GM12865 (cell line): Measurements from ENCODE around the gene ALOX15.
"Not testable (repeated sequence)": the region's sequence is repeated elsewhere in the genome, so short reads cannot be mapped to it uniquely, and the experiment has no call there.

Experiments
- DNase-seq: peaks from one replicate; pipeline ENCODE4 v3.0.0; 2010; ENCODE audit warnings: low read depth
- H3K4me3 ChIP-seq: 2 replicates; pipeline ENCODE4 v1.5.1; 2011; ENCODE audit warnings: mild to moderate bottlenecking, low read depth, low read length, control low read depth
- CTCF ChIP-seq: IDR thresholded peaks from 2 replicates; pipeline ENCODE4 v1.5.1; 2011; ENCODE audit warnings: low read length, control low read depth, low read depth, inconsistent platforms; ENCODE audit not compliant: insufficient read depth; ENCODE audit errors: missing control alignments

The ALOX15 gene

GRCh38 chr17:4641297-4642195 lies at the start of gene ALOX15:
ALOX15 (minus strand) TSS chr17:4641678; CDS start chr17:4641651, 27 bp downstream.
- DNase-seq: no peak

GRCh38 chr17:4690745-4691144 lies 49.3 kb upstream of the ALOX15 start:
- DNase-seq: no peak
- no peak overlapping the region for H3K4me3 ChIP-seq
- no peak for TF ChIP-seq CTCF

More at GRCh38 chr17:4641297-4642195, at the start of gene ALOX15:
- TF ChIP-seq CTCF: no peak
- no peak within 1 kb of the TSS for H3K4me3 ChIP-seq

GRCh38 chr17:4689872-4690271 lies 48.4 kb upstream of the ALOX15 start:
- not testable (repeated sequence) for H3K4me3 ChIP-seq, DNase-seq

- not testable (repeated sequence) for DNase-seq, H3K4me3 ChIP-seq
These were observed 42.3 kb upstream of the ALOX15 start for GRCh38 chr17:4683739-4684138.

- TF ChIP-seq CTCF: no peak
- no peak for DNase-seq
- H3K4me3 ChIP-seq: no peak overlapping the region
These were observed 38.2 kb upstream of the ALOX15 start for GRCh38 chr17:4679658-4680057.

GRCh38 chr17:4678448-4679026 lies 37.1 kb upstream of the ALOX15 start:
- no peak for DNase-seq
- TF ChIP-seq CTCF: no peak
- no peak overlapping the region for H3K4me3 ChIP-seq

GRCh38 chr17:4676791-4677190 lies 35.3 kb upstream of the ALOX15 start:
- no peak for DNase-seq
- H3K4me3 ChIP-seq: no peak overlapping the region
- no peak for TF ChIP-seq CTCF

- no peak for TF ChIP-seq CTCF
- H3K4me3 ChIP-seq: no peak overlapping the region
- no peak for DNase-seq
These were observed 34.3 kb upstream of the ALOX15 start for GRCh38 chr17:4675791-4676190.
